Heart left ventricle (tissue), 13 donors: ENCODE data around the gene MRPL18.

Experiments used
- CTCF ChIP-seq, 12 donors: fragments of 200-600 bp; sonication (generic) in 4 of 12; IDR thresholded peaks; one replicate each; pipeline versions ENCODE4 v1.5.0 to v1.8.0; 2018 to 2022; ENCODE audit warnings: antibody characterized with exemption in 12 of 12, mild to moderate bottlenecking in 5 of 12
- POLR2A ChIP-seq, 2 donors: fragments of 450-650 bp; IDR thresholded peaks; one replicate each; pipeline ENCODE4 v1.6.1; 2017; ENCODE audit warnings: antibody characterized with exemption in 2 of 2, mild to moderate bottlenecking in 2 of 2, moderate library complexity in 2 of 2
- donor health status: ischemic (EF 13 %, LVEDD 7.1; RV severe dilation, severe dysfunction).
- donor health status: DM: no; HTN: yes; CAD: no.
- donor health status: DM: no; HTN: no; CAD: no.
- donor health status: ischemic (EF 25% LVEDD 6.9; RV normal size, moderate dysfunction).
- donor health status: ischemic (EF 25% LVEDD 5.7; RV mildly dilated, moderate dysfunction).
- donor health status: ischemic (EF 35%, LVEDD 5.7; RV mildly dilated, moderate dysfunction).
- donor health status: nonischemic (EF 11% LVEDD 7.7; RV severe dilation, severe dysfunction).
- donor health status: DM: yes; HTN: yes; CAD: no.
- donor health status: PGD.
- donor health status: ischemic (EF 29% LVEDD 5.4; RV normal size, mild dysfunction).
- donor health status: nonischemic (EF 23%, LVEDD 6.1; RV moderate dilation, normal function).

- TF ChIP-seq POLR2A (IDR thresholded peaks at IDR 0.05) (no peak), CTCF (IDR thresholded peaks at IDR 0.05) (no peak)
Measured at GRCh38 chr6:159754401-159754800, 35.9 kb upstream of the MRPL18 start.
